Measurements from ENCODE around the gene RHOD. TPM values are rescaled to one million over a fixed set of nuclear protein-coding genes. Genes with fewer than 3 reads are reported as not detected.

Gene RHOD, protein sequence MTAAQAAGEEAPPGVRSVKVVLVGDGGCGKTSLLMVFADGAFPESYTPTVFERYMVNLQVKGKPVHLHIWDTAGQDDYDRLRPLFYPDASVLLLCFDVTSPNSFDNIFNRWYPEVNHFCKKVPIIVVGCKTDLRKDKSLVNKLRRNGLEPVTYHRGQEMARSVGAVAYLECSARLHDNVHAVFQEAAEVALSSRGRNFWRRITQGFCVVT
- total RNA-seq, result 11.6 and 16.1 TPM in 2 replicates

DNA sequence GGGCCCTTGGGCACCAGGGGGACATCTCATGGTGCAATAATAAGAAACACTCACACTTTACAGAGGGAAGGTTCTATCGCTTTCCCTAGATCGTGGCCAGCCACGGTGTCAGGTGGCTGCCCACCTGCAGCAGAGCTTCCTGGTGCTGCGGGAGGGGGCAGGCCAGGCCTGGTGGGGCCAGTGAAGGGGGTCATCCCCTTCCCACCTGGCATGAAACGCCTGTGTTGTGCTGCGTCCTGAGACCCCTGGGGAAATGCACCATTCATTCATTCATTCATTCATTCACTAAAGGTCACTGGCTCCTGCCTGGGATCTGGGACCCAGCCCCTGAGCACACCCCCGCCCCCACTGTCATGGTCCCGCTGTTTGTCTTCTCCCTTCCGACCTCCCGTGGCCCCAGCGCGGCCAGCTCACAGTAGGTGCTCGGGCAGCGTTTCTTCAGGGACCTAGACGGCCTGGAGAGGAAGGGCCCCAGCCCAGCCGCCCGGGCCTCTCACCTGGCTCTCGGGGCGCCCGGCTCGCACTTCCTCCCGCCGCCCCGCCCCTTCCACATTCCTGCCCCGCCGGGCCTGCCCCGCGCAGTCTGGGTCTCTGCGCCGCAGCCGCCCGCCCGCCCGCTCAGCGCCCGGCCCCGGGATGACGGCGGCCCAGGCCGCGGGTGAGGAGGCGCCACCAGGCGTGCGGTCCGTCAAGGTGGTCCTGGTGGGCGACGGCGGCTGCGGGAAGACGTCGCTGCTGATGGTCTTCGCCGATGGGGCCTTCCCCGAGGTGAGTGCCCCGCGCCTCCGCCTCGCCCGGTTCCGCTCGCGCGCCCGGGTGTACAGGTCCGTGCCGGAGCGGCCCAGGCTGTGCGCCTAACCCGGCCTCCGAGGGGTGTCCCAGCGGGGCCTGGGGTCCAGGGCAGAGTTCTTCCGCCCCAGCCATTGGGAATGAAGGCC lies at the start of gene RHOD:
TSS of gene RHOD (plus strand) at position 581 of the 938 bp plus-strand sequence. CDS start at position 637, 56 bp downstream.

DNA sequence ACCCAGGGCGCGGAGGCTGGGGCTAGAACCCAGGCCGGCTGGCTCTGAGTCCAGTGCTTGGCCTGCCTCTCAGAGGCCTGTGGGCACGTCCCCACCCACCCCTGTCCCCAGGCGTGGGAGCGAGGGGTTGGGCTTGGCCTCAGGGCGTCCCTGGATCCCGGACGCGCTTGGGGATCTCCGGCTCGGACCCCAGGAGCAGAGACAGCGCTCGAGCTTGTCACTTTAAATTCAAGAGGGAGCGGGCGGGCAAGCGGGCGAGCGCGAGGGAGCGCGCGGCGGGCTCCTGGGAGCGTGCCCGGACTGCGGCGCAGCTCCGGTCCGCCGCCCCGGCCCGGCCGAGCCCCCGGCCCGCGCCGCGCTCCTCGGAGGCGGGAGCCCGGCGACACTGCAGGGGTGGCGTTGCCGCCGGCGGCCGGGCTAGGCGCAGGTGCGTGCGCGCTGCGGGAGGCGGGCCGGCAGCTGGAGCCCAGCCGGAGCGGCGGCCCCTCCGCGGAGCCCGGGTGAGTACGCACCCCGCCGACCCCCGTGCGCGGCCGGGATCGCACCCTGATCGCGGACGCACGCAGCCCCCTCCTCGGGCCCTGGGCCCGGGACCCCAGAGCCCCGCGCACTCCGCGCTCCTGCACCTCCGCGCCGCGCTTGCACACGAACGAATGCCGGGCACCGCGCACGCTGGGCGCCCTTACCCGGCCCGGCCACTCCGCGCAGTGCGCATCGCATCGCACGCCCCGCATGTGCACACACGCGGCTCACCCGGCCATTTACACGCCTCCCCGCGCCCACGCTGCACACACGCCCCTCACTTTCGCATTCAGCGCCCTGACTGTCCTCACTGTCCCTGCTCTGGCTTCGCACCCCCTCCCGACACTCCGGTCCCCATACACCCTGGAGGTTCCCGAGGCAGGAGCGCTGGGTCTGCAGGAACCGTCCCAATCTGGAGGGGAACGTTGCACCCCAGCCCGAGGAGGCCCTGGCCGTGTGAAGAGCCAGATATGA lies 33.4 kb upstream of the RHOD start, which contains the start of gene SYT12:
TSS of gene SYT12 (plus strand) at position 174 of the 996 bp plus-strand sequence. CDS start 7,011 bp downstream, outside the sequence.

DNA sequence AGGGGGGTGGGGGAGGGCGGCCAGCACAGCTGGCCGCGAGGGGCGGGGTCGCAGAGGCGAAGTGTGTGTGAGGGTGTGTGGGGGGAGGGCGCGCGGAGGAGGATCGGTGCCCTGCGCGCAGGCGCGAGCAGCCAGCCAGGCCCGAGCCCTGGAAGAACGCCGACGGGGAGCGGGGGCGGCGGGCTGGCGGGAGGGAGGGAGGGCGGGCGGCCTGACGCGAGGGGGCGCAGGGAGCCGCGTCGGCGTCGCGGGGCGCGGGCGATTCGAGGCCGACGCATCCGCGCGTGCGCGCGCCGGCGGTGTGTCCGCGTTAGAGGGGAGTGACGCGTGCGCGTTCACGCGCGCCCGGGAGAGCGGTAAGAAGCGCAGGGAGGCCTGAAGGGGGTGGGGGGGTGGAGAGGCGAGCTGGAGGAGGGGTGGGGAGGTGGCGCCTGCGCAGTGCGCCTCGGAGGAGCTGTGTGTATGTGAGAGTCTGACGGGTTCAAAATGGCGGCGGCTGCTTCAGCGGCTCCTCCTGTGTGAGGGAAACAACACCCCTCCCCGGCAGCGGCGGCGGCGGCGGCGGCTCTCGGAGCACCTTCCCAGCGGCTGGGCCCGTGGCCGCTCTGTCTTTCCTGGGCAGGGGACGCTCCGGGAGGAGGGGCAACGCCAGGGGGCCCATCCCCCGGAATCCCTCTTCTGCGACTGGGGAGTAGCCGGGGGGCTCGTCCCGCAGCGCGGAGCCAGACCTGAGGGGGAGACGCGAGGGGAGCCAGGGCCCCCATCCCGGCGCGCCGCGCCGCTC lies 62.3 kb downstream of the RHOD start, which contains the start of gene KDM2A:
TSS of gene KDM2A (plus strand) at position 463 of the 784 bp plus-strand sequence. CDS start 2,054 bp downstream, outside the sequence.

Other genes with a start within 250 kb of the RHOD start
- 8.8 and 9.0 TPM in 2 replicates for gene RCE1, start 213.4 kb upstream of the RHOD start, total RNA-seq
- gene LRFN4, start 199.8 kb upstream of the RHOD start, total RNA-seq, result 8.7 and 12.3 TPM in 2 replicates
- 38.0 and 39.1 TPM in 2 replicates for gene PC, start 98.5 kb upstream of the RHOD start, total RNA-seq
- not detected in 2 replicates for gene C11orf86, start 81.5 kb upstream of the RHOD start, total RNA-seq
- under 0.01 and 0.16 TPM in 2 replicates for gene SYT12, start 33.7 kb upstream of the RHOD start, total RNA-seq
- 31.4 and 40.2 TPM in 2 replicates for gene KDM2A, start 62.4 kb downstream of the RHOD start, total RNA-seq
- gene GRK2, start 209.6 kb downstream of the RHOD start, total RNA-seq, result 21.3 and 23.3 TPM in 2 replicates
- gene ANKRD13D, start 232.5 kb downstream of the RHOD start, total RNA-seq, result 26.6 and 32.3 TPM in 2 replicates
- 16.2 and 19.1 TPM in 2 replicates for gene SSH3, start 246.7 kb downstream of the RHOD start, total RNA-seq

Data from bronchial smooth muscle cell (primary cell).